ENCODE results near the gene CPNE9.

The CPNE9 gene

GRCh38 chr3:9703736-9704346, at the start of gene CPNE9:
TSS of gene CPNE9 (plus strand) at chr3:9703833. CDS start at chr3:9703997, 164 bp downstream.
- no peak for DNase-seq (ENCODE audit: low read depth in 2 of 2)

GRCh38 chr3:9659849-9660248, 43.8 kb upstream of the CPNE9 start:
- no peak for DNase-seq (ENCODE audit: low read depth in 2 of 2)

GRCh38 chr3:9660972-9661371, 42.7 kb upstream of the CPNE9 start:
- DNase-seq (ENCODE audit: low read depth in 2 of 2) = no peak

- DNase-seq (ENCODE audit: low read depth in 2 of 2) = no peak
These were observed 39.4 kb upstream of the CPNE9 start for GRCh38 chr3:9664119-9664751.

- DNase-seq (ENCODE audit: low read depth in 2 of 2) = no peak
These were observed 36.8 kb upstream of the CPNE9 start for GRCh38 chr3:9666704-9667445.

- DNase-seq (ENCODE audit: low read depth in 2 of 2) = no peak
These were observed 34.4 kb upstream of the CPNE9 start for GRCh38 chr3:9669277-9669676.

- DNase-seq (ENCODE audit: low read depth in 2 of 2) = no peak
These were observed 33.8 kb upstream of the CPNE9 start for GRCh38 chr3:9669720-9670432.

GRCh38 chr3:9673082-9673481, 30.6 kb upstream of the CPNE9 start:
- no peak for DNase-seq (ENCODE audit: low read depth in 2 of 2)

- no peak for DNase-seq (ENCODE audit: low read depth in 2 of 2)
These were observed 29.9 kb upstream of the CPNE9 start for GRCh38 chr3:9673752-9674151.

- no peak for DNase-seq (ENCODE audit: low read depth in 2 of 2)
These were observed 27.8 kb upstream of the CPNE9 start for GRCh38 chr3:9675736-9676290.

- DNase-seq (ENCODE audit: low read depth in 2 of 2) = no peak
These were observed 26.8 kb upstream of the CPNE9 start for GRCh38 chr3:9676785-9677184.

GRCh38 chr3:9678493-9678892, 25.1 kb upstream of the CPNE9 start:
- no peak for DNase-seq (ENCODE audit: low read depth in 2 of 2)

- no peak for DNase-seq (ENCODE audit: low read depth in 2 of 2)
These were observed 24.1 kb upstream of the CPNE9 start for GRCh38 chr3:9679476-9680080.

GRCh38 chr3:9681011-9681722, 22.5 kb upstream of the CPNE9 start:
- no peak for DNase-seq (ENCODE audit: low read depth in 2 of 2)

- no peak for DNase-seq (ENCODE audit: low read depth in 2 of 2)
These were observed 21.9 kb upstream of the CPNE9 start for GRCh38 chr3:9681723-9682081.

- no peak for DNase-seq (ENCODE audit: low read depth in 2 of 2)
These were observed 21.5 kb upstream of the CPNE9 start for GRCh38 chr3:9682096-9682495.

- no peak for DNase-seq (ENCODE audit: low read depth in 2 of 2)
These were observed 20.2 kb upstream of the CPNE9 start for GRCh38 chr3:9683426-9683825.

GRCh38 chr3:9685216-9686049, 18.2 kb upstream of the CPNE9 start:
- DNase-seq (ENCODE audit: low read depth in 2 of 2) = no peak

- DNase-seq (ENCODE audit: low read depth in 2 of 2) = no peak
These were observed 17.5 kb upstream of the CPNE9 start for GRCh38 chr3:9686050-9686550.

GRCh38 chr3:9686703-9687102, 16.9 kb upstream of the CPNE9 start:
- DNase-seq (ENCODE audit: low read depth in 2 of 2) = no peak
